ENCODE results near the gene IKBKE. TPM values are rescaled to one million over a fixed set of nuclear protein-coding genes. Genes with fewer than 3 reads are reported as not detected.
A peak's percentile ranks its signal among the peaks of the same experiment; 100 is the strongest.

Gene IKBKE
- total RNA-seq, 4 donors from 2014 or later: 4.7 to 10.5 (median 9.4) TPM

GRCh38 chr1:206492589-206492988 lies 22.3 kb downstream of the IKBKE start:
- Histone ChIP-seq H3K9me3 (no peaks in the 10 kb centered on the region), H3K4me1 (peaks cover 11 to 22% of the 10 kb centered on the region in 2 donors), H3K36me3 (no peaks in the 10 kb centered on the region), H3K27me3 (no peaks in the 10 kb centered on the region), H3K4me3 (replicated peaks in 1 of 3) (no peak overlapping the region), H3K27ac (peak overlapping the region in 1 of 3 donors; percentile 25)
- no peak for DNase-seq
- intact Hi-C loops (cut with DNase I): loop anchor here (10.0 kb wide), 2 partner anchors 52 to 172 kb away; no protein-coding TSS in a partner anchor
- TF ChIP-seq POLR2A (IDR thresholded peaks at IDR 0.05): no peak
- TF ChIP-seq, protein P1, sequence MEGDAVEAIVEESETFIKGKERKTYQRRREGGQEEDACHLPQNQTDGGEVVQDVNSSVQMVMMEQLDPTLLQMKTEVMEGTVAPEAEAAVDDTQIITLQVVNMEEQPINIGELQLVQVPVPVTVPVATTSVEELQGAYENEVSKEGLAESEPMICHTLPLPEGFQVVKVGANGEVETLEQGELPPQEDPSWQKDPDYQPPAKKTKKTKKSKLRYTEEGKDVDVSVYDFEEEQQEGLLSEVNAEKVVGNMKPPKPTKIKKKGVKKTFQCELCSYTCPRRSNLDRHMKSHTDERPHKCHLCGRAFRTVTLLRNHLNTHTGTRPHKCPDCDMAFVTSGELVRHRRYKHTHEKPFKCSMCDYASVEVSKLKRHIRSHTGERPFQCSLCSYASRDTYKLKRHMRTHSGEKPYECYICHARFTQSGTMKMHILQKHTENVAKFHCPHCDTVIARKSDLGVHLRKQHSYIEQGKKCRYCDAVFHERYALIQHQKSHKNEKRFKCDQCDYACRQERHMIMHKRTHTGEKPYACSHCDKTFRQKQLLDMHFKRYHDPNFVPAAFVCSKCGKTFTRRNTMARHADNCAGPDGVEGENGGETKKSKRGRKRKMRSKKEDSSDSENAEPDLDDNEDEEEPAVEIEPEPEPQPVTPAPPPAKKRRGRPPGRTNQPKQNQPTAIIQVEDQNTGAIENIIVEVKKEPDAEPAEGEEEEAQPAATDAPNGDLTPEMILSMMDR (IDR thresholded peaks at IDR 0.05): no peak
- WGBS, 2 donors: 95 to 96% methylated on average over 9 to 10 of the region's 10 CpGs

DNA sequence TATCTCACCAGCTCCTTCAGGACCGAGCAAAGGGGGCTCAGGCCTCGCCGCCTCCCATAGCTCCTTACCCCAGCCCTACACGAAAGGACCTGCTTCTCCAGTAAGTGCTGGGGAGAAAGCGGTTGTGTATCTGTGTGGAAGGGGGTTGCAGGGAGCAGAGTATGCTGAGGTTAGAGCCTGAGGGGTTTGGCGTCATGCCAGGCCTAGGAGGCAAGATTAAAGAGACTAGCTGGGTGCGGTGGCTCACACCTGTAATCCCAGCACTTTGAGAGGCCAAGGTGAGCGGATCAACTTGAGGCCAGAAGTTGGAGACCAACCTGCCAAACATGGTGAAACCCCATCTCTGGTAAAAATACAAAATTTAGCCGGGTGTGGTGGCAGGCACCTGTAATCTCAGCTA lies 23.0 kb downstream of the IKBKE start:
- WGBS, 2 donors: 91 to 97% methylated on average over 9 of the region's 9 CpGs
- Histone ChIP-seq H3K36me3 (no peaks in the 10 kb centered on the region), H3K4me3 (replicated peaks in 1 of 3) (no peak overlapping the region), H3K27me3 (no peaks in the 10 kb centered on the region), H3K4me1 (peaks cover 11 to 22% of the 10 kb centered on the region in 2 donors), H3K27ac (no peak overlapping the region), H3K9me3 (no peaks in the 10 kb centered on the region)
- no peak for TF ChIP-seq POLR2A (IDR thresholded peaks at IDR 0.05)
- TF ChIP-seq, protein P1 (IDR thresholded peaks at IDR 0.05): no peak
- no peak for DNase-seq
- intact Hi-C loops (cut with DNase I): loop anchor here (10.0 kb wide), 2 partner anchors 52 to 172 kb away; no protein-coding TSS in a partner anchor

DNA sequence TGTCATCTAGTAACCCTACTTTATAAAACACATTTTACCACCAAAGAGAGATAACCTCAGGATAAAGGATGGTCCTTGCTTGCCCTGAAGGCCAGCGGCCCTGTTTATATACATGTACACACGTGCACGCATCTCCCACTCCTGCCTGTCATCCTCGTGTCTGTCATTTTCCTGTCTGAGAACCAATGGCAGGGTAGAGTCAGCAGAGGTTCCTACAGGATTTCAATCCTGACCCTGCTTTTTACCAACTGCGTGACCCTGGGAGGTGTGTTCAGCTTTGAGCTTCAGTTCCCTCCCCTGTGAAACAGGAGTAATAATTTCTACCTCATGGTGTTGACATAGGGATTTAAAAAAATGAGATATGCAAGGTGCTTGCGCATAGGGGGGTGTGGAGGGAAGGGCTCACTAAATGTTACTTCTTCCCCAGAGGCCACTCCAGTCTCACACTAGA lies 24.8 kb downstream of the IKBKE start:
- WGBS, 2 donors: 78 to 91% methylated on average over 6 of the region's 6 CpGs
- Histone ChIP-seq H3K4me1 (peaks cover 11 to 22% of the 10 kb centered on the region in 2 donors), H3K4me3 (replicated peaks in 1 of 3) (no peak overlapping the region), H3K27ac (peak overlapping the region in 1 of 3 donors; percentile 51), H3K36me3 (no peaks in the 10 kb centered on the region), H3K9me3 (no peaks in the 10 kb centered on the region), H3K27me3 (no peaks in the 10 kb centered on the region)
- TF ChIP-seq POLR2A (IDR thresholded peaks at IDR 0.05): no peak
- TF ChIP-seq, protein P1 (IDR thresholded peaks at IDR 0.05): no peak
- DNase-seq: no peak
- intact Hi-C loops (cut with DNase I): loop anchor here (10.0 kb wide), 2 partner anchors 50 to 170 kb away; no protein-coding TSS in a partner anchor

DNA sequence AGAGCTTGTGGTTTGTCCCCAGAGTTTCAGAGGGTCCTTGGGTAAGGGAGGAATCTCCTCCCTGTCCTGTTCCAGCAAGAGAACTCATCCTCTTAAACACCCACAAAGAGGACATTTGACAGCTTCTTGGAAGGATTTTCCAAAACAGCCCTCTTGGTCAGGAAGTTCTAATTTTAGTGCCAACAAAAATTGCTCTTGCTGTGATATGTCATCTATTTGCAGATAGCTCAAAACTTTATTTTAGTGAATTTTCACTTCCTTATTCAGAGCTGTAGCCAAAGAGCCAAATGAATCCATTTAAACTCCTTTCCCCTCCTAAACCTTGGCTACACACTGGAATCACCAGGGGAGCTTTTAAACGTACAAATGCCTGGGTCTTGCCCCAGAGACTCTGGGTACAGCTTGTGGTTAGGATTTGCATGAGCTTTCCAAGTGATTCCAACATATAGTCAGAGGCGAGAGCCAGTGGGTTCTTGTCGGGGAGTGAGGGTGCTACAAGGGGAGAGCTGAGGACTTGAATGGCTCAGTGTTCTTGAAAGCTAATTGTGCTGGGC lies 25.3 kb downstream of the IKBKE start:
- peak overlapping the region in 2 of 3 donors; percentile 6 to 51 for H3K27ac ChIP-seq
- 63 to 73% methylated on average over 3 of the region's 3 CpGs for WGBS, 2 donors
- TF ChIP-seq, protein P1 (IDR thresholded peaks at IDR 0.05): no peak
- TF ChIP-seq POLR2A (IDR thresholded peaks at IDR 0.05): no peak
- DNase-seq: no peak
- H3K4me1 ChIP-seq: peaks cover 9 to 21% of the 10 kb centered on the region in 2 donors
- H3K36me3 ChIP-seq: no peaks in the 10 kb centered on the region
- intact Hi-C loops (cut with DNase I): loop anchor here (10.0 kb wide), 2 partner anchors 49 to 169 kb away; no protein-coding TSS in a partner anchor
- no peaks in the 10 kb centered on the region for H3K9me3 ChIP-seq
- no peaks in the 10 kb centered on the region for H3K27me3 ChIP-seq
- H3K4me3 ChIP-seq (replicated peaks in 1 of 3): no peak overlapping the region

- Histone ChIP-seq H3K9me3 (no peaks in the 10 kb centered on the region), H3K4me3 (replicated peaks in 1 of 3) (no peak overlapping the region), H3K36me3 (no peaks in the 10 kb centered on the region), H3K4me1 (peaks cover 13 to 25% of the 10 kb centered on the region in 2 donors), H3K27me3 (no peaks in the 10 kb centered on the region), H3K27ac (peak overlapping the region in 2 of 3 donors; percentile 6 to 51)
- 30 to 37% methylated on average over 5 to 6 of the region's 6 CpGs for WGBS, 2 donors
- DNase-seq: peak; percentile 57 to 58
- intact Hi-C loops (cut with DNase I): loop anchor here (10.0 kb wide), 2 partner anchors 49 to 169 kb away; no protein-coding TSS in a partner anchor
- TF ChIP-seq, protein P1 (IDR thresholded peaks at IDR 0.05): no peak
- TF ChIP-seq POLR2A (IDR thresholded peaks at IDR 0.05): no peak
Measured at GRCh38 chr1:206496131-206496793, 26.0 kb downstream of the IKBKE start.

Data from thyroid gland (tissue), 4 donors.